T follicular helper cell (primary cell): ENCODE results near the gene ADAMTS4.

Experiments
- DNase-seq: peaks from one replicate; pipeline ENCODE4 v3.0.0-alpha.2; 2020; ENCODE audit warnings: low read depth

The ADAMTS4 gene

GRCh38 chr1:161220002-161220401, 21.1 kb upstream of the ADAMTS4 start:
- no peak for DNase-seq

- no peak for DNase-seq
These were observed 20.4 kb upstream of the ADAMTS4 start for GRCh38 chr1:161219078-161219892.

DNA sequence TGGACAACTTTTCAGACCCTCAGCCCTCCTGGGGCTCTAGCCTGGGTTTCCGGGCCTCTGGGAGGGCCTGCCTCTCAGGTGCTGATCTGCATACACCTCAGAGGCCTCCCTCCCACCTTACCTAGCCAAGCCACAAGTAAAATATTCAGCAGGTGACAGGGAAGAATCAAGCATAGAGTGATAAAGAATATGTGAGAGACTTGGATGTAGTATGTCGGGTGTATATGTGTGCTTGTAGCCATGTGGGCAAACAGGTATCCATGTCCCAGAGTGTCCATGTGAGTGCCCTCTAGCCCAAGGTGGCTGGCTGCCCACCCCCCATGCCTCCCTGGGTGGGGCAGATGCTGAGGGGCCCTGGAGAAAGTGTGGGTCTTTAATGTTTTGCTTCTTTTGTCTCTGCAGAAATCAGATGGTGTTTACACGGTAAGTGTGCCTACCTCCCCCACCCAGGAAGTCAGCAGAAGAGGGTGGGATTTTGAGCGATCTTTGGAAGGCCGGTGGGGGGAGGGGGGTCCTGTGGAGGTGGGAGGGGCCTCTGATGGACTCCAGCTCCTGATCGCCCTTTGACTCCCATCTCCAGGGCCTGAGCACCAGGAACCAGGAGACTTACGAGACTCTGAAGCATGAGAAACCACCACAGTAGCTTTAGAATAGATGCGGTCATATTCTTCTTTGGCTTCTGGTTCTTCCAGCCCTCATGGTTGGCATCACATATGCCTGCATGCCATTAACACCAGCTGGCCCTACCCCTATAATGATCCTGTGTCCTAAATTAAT, 19.6 kb upstream of the ADAMTS4 start:
- DNase-seq: no peak

GRCh38 chr1:161217831-161218230, 19.0 kb upstream of the ADAMTS4 start:
- no peak for DNase-seq

GRCh38 chr1:161216945-161217712, 18.3 kb upstream of the ADAMTS4 start:
- DNase-seq: no peak

GRCh38 chr1:161215076-161215475, 16.2 kb upstream of the ADAMTS4 start, which contains the start of gene FCER1G:
Gene FCER1G, plus strand, starts transcription at chr1:161215295. Its CDS starts 27 bp downstream, at chr1:161215322.
- no peak for DNase-seq

GRCh38 chr1:161214369-161214768, 15.5 kb upstream of the ADAMTS4 start:
- no peak for DNase-seq

GRCh38 chr1:161209790-161210409, 11.0 kb upstream of the ADAMTS4 start:
- DNase-seq: peak; percentile 58

DNA sequence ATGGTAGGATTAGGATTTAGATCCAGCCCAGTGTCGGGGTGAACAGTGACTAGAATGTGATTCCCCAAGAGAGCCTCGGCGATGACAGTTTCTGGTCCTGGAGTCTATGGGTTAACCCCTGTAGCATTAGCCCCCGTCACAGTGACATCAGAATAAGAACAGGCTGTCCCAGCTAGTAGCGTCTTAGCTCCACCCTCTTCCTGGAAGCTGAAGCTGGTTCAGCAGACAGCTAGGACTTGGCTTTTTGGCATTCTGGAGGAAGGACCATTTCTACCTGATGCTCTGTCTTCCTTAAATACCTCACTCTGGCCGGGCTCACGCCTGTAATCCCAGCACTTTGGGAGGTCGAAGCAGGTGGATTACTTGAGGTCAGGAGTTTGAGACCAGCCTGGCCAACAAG, 8.3 kb upstream of the ADAMTS4 start:
- no peak for DNase-seq

DNA sequence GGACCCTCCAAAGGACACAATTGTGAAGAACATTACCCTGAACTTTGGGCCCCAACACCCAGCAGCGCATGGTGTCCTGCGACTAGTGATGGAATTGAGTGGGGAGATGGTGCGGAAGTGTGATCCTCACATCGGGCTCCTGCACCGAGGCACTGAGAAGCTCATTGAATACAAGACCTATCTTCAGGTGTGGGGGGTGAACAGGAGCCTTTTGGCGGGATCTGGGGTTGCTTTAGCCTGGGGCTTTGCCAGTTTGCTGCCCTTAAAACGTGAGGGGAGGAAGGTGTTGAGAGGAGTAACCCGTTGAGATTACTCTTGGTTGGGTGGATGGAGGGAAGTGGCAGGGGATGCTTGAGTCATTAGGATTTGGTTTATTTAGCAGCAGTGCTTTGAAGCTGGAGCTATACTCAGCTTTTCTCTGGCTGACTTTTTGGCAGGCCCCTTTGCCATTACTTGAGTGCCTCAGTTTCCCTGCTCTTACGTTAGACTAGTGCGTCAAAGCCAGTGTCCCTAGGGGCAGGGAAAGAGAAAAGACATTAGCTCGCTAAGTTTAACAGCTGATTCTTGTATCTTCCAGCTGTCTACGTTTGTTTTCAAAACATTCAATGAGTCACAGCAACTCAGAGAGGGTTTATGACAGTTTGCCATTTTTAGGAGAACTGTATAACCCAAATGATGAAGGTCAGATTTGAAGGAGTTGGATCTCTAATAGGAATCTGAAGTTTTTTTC, 7.7 kb upstream of the ADAMTS4 start:
- DNase-seq: no peak

- DNase-seq: peak; percentile 95
These were observed 3.2 kb upstream of the ADAMTS4 start, which contains the start of gene NDUFS2 for GRCh38 chr1:161201836-161202712. Gene NDUFS2, plus strand, starts transcription at chr1:161202367. Its CDS starts 19 bp downstream, at chr1:161202386.

GRCh38 chr1:161200992-161201835, 2.4 kb upstream of the ADAMTS4 start:
- no peak for DNase-seq

DNA sequence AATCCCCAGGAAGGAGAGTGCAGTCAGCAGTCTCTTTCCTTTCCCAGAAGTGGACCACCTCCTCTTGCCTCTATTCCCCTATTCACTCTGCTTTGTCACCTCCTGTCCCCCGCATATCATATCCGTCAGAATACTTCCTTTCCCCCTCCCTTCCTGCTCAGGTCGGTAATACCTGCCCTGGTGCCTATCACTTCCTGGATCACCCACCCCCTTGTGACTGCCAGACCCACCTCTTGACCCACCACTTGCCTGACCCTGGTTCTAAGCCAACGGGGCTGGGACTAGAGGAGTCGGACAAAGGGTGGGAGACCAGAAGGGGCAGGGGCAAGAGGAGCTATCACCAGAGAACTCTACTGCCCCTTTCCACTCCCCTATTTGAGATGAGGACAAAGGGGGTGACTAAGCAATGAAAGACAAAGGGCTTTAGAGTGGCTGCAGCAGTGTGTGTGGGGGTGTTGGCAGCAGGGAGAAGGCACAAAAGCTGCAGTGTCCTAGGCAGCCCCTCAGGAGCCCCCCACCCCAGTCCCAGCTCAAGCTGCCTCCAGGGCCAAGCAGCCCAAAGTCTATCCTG, 1.7 kb upstream of the ADAMTS4 start:
- DNase-seq: no peak

DNA sequence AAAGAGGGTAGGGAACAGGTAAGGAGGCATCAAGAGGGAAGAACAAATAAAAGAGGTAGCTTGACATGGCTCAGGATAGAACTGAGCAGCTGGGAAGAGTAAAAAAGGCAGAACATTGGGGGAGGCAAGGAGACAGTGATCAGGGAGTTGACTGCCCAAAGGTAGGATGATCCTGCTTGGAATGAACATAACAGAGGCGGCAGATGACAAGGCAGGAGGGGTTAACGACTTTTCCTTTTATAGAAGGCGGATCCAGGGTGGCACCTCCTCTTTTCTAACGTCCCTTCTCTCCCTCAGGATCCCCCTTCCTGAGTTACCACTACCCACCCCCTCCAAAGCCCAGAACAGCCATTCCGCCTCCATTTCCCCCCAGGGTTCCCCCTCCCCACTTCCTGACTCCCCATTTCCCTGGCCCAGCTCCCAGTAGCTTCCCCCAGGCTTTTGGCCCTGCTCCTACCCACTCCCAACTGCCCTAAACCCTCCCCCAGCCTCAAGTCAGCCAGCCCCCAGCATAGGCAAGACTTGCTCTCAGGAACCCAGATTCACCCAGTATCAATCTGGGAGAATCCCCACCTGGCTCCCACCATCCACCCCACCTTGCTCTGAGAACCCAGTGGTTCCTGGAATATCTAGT, 769 bp upstream of the ADAMTS4 start:
- no peak for DNase-seq

DNA sequence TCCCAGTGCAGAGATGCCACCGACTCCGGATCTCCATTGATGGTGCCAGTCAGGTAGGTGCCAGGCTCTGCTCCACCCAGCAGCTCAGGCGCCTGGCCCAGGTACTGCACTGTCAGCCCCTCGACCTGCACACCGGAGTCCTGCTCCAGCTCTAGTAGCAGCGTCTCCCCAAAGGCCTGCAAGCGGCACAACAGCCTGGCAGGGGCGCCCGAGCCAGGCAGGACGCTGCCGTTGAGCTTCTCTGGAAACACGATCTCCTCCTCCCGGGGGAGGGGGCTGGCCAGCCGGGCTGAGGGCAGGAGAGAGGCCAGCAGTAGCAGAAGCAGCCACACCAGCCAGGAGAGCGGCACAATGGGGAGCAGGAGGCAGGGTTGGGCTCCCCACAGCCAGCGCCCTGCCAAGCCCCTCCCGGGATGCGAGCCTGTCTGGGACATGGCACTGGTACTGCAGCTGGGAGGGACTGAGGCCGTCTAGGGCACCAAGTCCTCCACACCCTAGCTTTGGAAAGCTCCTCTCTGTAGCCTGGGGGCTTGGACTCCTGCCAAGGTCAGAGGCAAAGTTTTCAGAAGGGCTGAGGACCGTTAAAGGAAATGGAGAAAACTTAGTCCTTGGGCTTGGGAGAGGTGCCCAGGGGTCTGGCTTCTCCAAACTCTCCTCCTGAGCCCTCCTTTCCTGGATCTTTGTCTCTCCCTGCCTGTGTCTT, 509 bp downstream of the ADAMTS4 start:
- no peak for DNase-seq

DNA sequence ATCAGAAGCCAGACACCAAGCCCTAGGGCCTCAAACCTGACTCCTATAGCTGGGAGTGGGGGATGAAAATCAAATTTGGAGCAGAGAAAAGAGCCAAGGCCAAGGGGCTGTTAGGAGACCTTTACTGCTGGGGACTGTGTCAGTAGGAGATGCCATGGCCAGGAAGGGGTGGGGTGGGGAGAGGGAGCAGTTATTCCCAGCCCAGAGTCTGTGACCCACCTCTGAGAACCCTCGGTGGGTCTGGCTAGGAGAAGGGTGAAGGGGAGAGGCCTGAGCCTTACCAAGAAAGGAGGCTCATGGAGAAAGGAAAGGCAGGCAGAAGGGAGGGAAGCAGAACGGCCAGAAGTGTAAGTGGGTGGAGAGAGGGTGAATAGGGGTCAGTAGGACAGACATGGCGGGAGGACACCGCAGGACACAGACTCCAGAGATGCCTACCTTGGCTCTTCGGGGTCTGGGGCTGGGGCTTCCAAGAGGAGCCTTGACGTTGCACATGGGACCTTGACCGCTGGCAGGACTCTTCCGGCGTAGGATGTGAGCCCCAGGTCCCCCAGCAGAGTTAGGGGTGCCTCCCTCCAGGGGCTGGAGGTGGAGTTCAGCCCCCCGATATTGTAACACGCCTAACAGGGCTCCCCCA, 1.2 kb downstream of the ADAMTS4 start:
- no peak for DNase-seq
